Activated B cell treated with CpG ODN at 0.5 μM for 24 hours (primary cell): ENCODE measurements around the gene NIPAL3. TPM values are rescaled to one million over a fixed set of nuclear protein-coding genes. Genes with fewer than 3 reads are reported as not detected.
"Not testable (repeated sequence)": the region's sequence is repeated elsewhere in the genome, so short reads cannot be mapped to it uniquely, and the experiment has no call there.

Source experiments
- ATAC-seq: fragments of 200-7000 bp; cut with Tn5 transposase; one replicate; pipeline ENCODE4 v1.10.0; 2021; ENCODE audit warnings: low read depth, mild to moderate bottlenecking, moderate library complexity
- CTCF ChIA-PET: fragments of 350-600 bp; sonication (Branson Sonifier 250); formaldehyde crosslinking; loops from one replicate; lab custom pipeline; 2021; ENCODE audit warnings: antibody characterized with exemption; lab: Charles Lee
- POLR2A ChIA-PET: fragments of 350-600 bp; sonication (Branson Sonifier 250); formaldehyde crosslinking; loops from one replicate; lab custom pipeline; 2021; ENCODE audit warnings: antibody characterized with exemption; lab: Charles Lee
- DNase-seq: peaks from one replicate; pipeline ENCODE4 v3.0.0; 2022
- H3K27ac Mint-ChIP-seq: one replicate; pipeline ENCODE4 v1.8.0; 2020; ENCODE audit warnings: mixed read lengths
- H3K27me3 Mint-ChIP-seq: one replicate; pipeline ENCODE4 v1.8.0; 2021; ENCODE audit warnings: mixed read lengths
- H3K36me3 Mint-ChIP-seq: one replicate; pipeline ENCODE4 v1.8.0; 2021; ENCODE audit warnings: low read depth, mixed read lengths
- H3K4me1 Mint-ChIP-seq: one replicate; pipeline ENCODE4 v1.8.0; 2021; ENCODE audit warnings: mixed read lengths
- H3K4me3 Mint-ChIP-seq: one replicate; pipeline ENCODE4 v1.8.0; 2020; ENCODE audit warnings: mild to moderate bottlenecking, mixed read lengths
- H3K9me3 Mint-ChIP-seq: one replicate; pipeline ENCODE4 v1.8.0; 2020; ENCODE audit warnings: mixed read lengths
- intact Hi-C: fragments of 100-400 bp; cut with micrococcal nuclease; formaldehyde crosslinking; loops from one replicate; pipeline ENCODE4 v1.15.1; 2024
- total RNA-seq: library from RNA; stranded (reverse); gene quantifications from 2 replicates; pipeline ENCODE4 v1.2.3, GENCODE V29; 2022
- TF ChIP-seq, protein P1 (sequence below): fragments of 200-600 bp; IDR thresholded peaks from one replicate; pipeline ENCODE4 v1.8.0; 2022; ENCODE audit warnings: antibody characterized with exemption, mild to moderate bottlenecking

The NIPAL3 gene
- total RNA-seq, 1 donor from 2014 or later: 23.2 TPM

DNA sequence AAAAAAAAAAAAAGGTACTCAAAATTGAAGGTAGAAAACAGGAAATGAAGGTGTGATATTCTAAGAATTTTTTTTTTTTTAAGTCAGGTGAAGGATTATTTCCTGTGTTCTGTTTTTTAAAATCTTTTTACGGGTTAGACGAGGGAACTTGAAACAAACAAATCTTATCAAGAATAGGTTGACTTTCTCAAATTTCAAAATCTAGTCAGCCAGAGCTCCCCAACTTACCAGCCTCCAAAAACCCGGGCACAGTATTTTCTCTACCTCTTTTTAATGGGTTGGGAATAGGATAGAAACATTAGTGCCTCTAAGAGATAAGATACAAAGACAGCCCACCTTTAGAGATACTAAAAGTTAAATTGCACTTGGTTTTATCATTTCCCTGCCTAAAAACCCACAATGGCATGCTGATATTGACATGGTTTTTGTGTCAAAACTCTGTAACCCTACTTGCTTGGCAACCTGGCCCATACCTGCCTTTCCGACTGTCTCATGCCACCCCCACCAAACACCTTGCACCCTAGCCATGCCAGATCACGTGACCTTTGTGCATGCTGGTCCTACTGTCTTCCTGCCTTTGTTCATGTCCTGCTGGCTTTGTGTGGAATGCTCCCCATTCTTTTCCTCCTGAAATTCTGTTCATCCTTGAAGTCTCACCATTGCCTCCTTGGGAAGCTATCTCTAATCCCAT is 91.2 kb downstream of the NIPAL3 start:
- POLR2A ChIA-PET: interaction anchor here (0.6 to 0.7 kb wide), 3 partner anchors 19 to 80 kb away, joined by 3 to 6 read pairs (median 5); no protein-coding TSS in a partner anchor
- Mint-ChIP-seq H3K27ac (peak overlapping the region; percentile 24), H3K27me3 (no peaks in the 10 kb centered on the region), H3K4me1 (peaks cover 48% of the 10 kb centered on the region), H3K9me3 (no peaks in the 10 kb centered on the region), H3K4me3 (no peak overlapping the region), H3K36me3 (peaks cover 28% of the 10 kb centered on the region)
- ATAC-seq: no peak
- intact Hi-C loops: loop anchor here (10.0 kb wide), 1 partner anchor 238 kb away; the partner anchor contains the start of gene CLIC4
- CTCF ChIA-PET: no interaction called here
- DNase-seq: no peak
- TF ChIP-seq, protein P1, sequence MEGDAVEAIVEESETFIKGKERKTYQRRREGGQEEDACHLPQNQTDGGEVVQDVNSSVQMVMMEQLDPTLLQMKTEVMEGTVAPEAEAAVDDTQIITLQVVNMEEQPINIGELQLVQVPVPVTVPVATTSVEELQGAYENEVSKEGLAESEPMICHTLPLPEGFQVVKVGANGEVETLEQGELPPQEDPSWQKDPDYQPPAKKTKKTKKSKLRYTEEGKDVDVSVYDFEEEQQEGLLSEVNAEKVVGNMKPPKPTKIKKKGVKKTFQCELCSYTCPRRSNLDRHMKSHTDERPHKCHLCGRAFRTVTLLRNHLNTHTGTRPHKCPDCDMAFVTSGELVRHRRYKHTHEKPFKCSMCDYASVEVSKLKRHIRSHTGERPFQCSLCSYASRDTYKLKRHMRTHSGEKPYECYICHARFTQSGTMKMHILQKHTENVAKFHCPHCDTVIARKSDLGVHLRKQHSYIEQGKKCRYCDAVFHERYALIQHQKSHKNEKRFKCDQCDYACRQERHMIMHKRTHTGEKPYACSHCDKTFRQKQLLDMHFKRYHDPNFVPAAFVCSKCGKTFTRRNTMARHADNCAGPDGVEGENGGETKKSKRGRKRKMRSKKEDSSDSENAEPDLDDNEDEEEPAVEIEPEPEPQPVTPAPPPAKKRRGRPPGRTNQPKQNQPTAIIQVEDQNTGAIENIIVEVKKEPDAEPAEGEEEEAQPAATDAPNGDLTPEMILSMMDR: no peak

DNA sequence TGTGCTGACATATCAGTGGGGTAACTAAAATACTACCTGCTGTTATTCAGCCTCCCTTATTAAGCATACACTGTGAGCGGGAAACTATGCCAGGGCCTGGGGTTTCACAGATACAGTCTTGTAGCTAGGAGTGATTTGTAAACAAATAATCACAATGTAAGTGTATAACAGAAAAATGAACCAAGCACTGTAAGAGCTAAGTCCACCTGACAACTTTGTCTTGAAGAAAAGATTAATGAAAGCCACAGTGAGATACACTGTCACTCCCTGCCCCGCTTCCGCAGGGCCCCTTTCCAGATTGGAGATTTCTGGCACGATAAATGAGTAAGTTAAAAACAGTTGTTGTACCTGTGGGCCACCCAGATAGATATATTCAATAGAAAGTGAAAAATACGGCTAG is 91.8 kb downstream of the NIPAL3 start:
- Mint-ChIP-seq H3K27me3 (no peaks in the 10 kb centered on the region), H3K4me3 (no peak overlapping the region), H3K27ac (no peak overlapping the region), H3K36me3 (peaks cover 26% of the 10 kb centered on the region), H3K4me1 (peaks cover 45% of the 10 kb centered on the region), H3K9me3 (no peaks in the 10 kb centered on the region)
- TF ChIP-seq, protein P1: no peak
- ChIA-PET POLR2A (no interaction called here), CTCF (no interaction called here)
- no peak for ATAC-seq
- intact Hi-C loops: loop anchor here (10.0 kb wide), 1 partner anchor 237 kb away; the partner anchor contains the start of gene CLIC4
- no peak for DNase-seq

DNA sequence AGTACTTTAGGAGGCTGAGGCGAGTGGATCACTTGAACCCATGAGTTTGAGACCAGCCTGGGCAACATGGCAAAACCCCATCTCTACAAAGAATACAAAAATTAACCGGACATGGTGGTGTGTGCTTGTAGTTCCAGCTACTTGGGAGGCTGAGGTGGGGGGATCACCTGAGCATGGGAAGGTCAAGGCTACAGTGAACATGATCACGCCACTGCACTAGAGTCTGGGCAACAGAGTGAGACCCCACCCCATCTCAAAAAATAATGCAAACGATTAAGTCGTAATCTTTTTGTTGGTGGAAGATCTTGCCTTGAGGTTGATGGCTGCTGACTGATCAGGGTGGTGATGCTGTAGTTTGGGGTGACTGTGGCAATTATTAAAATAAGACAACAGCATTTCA is 93.3 kb downstream of the NIPAL3 start:
- TF ChIP-seq, protein P1: no peak
- intact Hi-C loops: loop anchor here (10.0 kb wide), 1 partner anchor 236 kb away; the partner anchor contains the start of gene CLIC4
- DNase-seq (no peak), ATAC-seq (no peak)
- POLR2A ChIA-PET: interaction anchor here (1.6 kb wide), 1 partner anchor 28 kb away, joined by 5 read pairs; no protein-coding TSS in a partner anchor
- H3K9me3 Mint-ChIP-seq: no peaks in the 10 kb centered on the region
- H3K4me1 Mint-ChIP-seq: peaks cover 38% of the 10 kb centered on the region
- H3K36me3 Mint-ChIP-seq: peaks cover 23% of the 10 kb centered on the region
- no peaks in the 10 kb centered on the region for H3K27me3 Mint-ChIP-seq
- CTCF ChIA-PET: no interaction called here
- H3K4me3 Mint-ChIP-seq: no peak overlapping the region
- no peak overlapping the region for H3K27ac Mint-ChIP-seq

DNA sequence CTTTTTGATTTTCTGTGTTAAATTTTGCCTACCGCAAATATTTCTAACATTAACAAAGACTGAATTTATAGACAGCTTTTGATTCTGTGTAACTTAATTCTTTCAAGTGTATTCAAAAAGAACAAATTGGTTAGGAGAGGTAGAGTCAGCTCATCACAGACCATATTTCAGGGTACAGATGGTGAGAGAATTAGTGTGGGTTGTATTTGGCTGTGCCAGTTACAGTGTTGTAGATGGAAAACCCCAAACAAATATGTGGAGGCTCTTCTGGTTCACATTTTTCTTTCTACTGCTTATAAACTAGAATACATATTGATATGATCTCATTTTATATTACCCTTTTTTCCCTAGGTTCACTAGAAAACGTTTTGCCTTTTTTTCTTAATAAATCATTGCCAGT is 98.1 kb downstream of the NIPAL3 start:
- CTCF ChIA-PET: no interaction called here
- ATAC-seq: no peak
- POLR2A ChIA-PET: no interaction called here
- no peak overlapping the region for H3K4me3 Mint-ChIP-seq
- H3K36me3 Mint-ChIP-seq: peaks cover 42% of the 10 kb centered on the region
- peaks cover 10% of the 10 kb centered on the region for H3K4me1 Mint-ChIP-seq
- TF ChIP-seq, protein P1: no peak
- H3K27ac Mint-ChIP-seq: peak overlapping the region; percentile 19
- no peak for DNase-seq
- intact Hi-C loops: no loop called here
- no peaks in the 10 kb centered on the region for H3K27me3 Mint-ChIP-seq
- no peaks in the 10 kb centered on the region for H3K9me3 Mint-ChIP-seq

DNA sequence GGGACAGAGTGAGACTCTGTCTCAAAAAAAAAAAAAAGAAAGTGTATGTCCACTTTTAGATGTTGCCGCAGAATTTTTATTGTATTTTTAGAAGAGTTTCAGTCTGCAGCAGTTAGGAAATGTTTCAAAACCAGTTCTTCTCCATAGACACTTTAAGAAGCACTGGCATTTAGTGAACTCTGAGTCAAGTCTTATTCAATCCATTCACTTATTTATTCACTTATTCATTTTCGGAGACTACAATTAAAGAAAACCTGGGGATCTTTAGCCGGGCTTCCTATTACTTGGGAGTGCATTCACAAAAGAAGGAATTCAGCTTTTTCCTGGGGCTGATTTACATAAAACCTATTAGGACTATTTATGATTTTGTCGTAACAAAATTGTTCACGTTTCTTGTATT is 99.3 kb downstream of the NIPAL3 start:
- intact Hi-C loops: no loop called here
- POLR2A ChIA-PET: interaction anchor here (1.0 kb wide), 1 partner anchor 37 kb away, joined by 3 read pairs; no protein-coding TSS in a partner anchor
- no peaks in the 10 kb centered on the region for H3K9me3 Mint-ChIP-seq
- DNase-seq: no peak
- no peak for ATAC-seq
- peaks cover 37% of the 10 kb centered on the region for H3K36me3 Mint-ChIP-seq
- no peak overlapping the region for H3K4me3 Mint-ChIP-seq
- CTCF ChIA-PET: interaction anchor here (1.9 kb wide), 1 partner anchor 72 kb away, joined by 6 read pairs; no protein-coding TSS in a partner anchor
- H3K27ac Mint-ChIP-seq: no peak overlapping the region
- H3K27me3 Mint-ChIP-seq: no peaks in the 10 kb centered on the region
- TF ChIP-seq, protein P1: no peak
- peaks cover under 1% of the 10 kb centered on the region for H3K4me1 Mint-ChIP-seq

DNA sequence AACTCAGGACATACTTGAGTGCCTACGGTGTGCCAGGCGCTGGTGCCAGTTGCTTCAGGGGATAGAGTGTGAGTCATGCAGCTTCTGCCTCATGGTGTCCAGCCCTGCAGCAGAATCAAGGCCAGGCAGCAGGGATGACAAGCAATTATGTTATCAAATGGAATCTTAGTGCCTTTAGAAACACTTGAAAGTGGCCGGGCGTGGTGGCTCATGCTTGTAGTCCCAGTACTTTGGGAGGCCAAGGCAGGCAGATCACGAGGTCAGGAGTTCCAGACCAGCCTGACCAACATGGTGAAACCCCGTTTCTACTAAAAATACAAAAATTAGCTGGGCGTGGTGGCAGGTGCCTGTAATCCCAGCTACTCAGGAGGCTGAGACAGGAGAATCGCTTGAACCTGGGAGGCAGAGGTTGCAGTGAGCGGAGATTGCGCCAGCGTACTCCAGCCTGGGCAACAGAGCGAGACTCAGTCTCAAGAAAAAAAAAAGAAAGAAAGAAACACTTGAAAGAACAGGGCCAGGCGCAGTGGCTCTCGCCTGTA is 100.1 kb downstream of the NIPAL3 start:
- H3K4me1 Mint-ChIP-seq, H3K27ac Mint-ChIP-seq, H3K9me3 Mint-ChIP-seq, H3K27me3 Mint-ChIP-seq, H3K4me3 Mint-ChIP-seq, intact Hi-C loops, DNase-seq, ATAC-seq: not testable (repeated sequence)
- H3K36me3 Mint-ChIP-seq: peaks cover 43% of the 10 kb centered on the region
- ChIA-PET CTCF (interaction anchor here (1.0 to 1.9 kb wide), 2 partner anchors 11 to 71 kb away, joined by 5 to 6 read pairs; no protein-coding TSS in a partner anchor), POLR2A (interaction anchor here (1.0 kb wide), 1 partner anchor 11 kb away, joined by 4 read pairs; no protein-coding TSS in a partner anchor)
